Measurements from ENCODE around the gene CCDC106.

Gene CCDC106

DNA sequence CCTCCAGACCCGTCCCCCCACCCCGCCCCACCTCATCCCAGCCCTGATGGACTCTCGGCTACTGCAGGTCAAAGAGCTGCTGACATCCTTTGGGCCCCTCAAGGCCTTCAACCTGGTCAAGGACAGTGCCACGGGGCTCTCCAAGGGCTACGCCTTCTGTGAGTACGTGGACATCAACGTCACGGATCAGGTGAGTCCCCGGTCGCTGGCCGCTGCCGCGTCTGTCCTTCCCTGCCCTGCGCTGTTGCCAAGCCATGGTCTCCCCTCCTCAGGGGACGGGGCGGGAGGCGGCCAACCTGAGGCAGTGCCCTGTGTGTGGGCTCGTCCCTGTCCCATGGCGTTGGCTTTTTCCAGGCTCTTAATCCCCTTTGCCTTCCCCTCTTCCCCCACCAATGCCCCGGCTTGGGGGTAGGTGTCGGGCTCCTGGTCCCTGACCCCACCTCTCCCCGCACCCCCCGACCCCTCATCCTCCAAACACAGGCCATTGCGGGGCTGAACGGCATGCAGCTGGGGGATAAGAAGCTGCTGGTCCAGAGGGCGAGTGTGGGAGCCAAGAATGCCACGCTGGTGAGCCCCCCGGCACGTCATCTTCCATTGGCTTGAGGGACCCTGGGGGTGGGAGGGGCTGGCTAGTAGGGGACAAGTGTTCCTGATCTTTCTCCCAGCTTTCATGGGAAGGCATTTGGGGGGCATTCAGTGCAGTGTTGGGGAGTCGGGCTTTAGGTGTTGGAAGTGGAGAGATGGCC, 20.8 kb downstream of the CCDC106 start:
- DNase-seq (ENCODE audit: low read depth), result no peak

DNA sequence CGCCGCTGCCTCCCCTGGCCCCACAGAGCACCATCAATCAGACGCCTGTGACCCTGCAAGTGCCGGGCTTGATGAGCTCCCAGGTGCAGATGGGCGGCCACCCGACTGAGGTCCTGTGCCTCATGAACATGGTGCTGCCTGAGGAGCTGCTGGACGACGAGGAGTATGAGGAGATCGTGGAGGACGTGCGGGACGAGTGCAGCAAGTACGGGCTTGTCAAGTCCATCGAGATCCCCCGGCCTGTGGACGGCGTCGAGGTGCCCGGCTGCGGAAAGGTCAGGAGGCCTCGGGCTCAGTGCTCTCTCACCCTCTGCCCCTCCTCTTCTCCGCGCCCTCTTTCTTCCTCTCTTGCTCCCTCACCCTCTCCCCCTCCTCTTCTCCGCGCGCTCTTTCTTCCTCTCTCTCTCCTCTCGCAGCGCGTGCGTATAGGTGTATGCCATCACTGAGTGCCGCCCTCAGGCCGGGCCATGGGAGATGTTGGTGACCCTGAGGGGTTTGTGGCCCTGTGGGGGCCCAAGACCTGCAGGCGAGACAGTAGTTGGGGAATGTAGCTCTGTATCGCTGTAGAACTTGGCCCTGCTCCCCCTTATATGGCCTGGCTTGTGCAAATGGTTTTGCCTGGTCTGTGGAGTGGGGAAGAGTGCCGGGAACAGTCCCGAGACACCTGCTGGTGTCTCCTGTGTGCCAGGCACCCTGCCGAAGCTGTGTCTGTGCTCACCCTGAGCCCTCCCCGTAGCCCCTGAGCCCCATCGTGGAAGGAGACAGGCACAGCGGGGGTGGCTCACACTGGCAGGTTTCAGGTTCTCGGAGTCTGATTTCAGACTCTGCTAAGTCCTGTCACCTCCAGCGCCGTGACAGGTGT, 21.6 kb downstream of the CCDC106 start:
- no peak for DNase-seq (ENCODE audit: low read depth)

DNA sequence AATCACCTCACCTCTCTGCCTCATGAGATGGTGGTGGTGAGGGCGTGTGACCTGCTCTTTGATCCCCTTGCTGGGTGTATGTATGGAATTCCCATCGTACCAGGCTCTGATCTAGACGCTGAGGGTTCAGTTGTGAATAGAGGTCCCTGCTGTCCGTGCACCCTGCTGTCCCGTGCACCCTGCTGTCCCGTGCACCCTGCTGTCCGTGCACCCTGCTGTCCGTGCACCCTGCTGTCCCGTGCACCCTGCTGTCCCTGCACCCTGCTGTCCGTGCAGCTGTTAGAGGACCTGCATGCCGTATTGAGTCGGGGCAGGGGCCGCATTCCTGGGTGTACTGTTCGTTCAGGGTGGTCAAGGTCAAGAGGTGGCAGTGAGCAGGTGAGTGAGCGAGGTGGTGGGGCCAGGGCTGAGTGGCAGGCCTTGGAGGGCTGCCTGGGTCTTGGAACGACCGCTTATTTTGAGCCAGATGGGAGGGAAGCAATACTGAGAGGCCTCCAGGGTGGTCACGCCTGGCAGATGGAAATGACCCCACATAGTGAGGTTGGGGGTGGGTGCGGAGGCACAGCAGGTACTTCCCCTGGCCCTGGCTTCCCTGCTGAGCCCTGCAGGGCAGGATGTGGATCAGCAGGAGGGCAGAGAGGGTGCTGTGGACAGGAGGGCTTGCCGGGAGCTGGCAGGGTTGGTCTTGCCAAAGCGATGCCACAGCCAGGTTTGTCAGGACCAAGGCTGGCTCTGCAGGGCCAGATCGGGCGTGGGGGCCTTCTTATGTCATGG, 22.5 kb downstream of the CCDC106 start:
- peak; percentile 49 for DNase-seq (ENCODE audit: low read depth)

DNA sequence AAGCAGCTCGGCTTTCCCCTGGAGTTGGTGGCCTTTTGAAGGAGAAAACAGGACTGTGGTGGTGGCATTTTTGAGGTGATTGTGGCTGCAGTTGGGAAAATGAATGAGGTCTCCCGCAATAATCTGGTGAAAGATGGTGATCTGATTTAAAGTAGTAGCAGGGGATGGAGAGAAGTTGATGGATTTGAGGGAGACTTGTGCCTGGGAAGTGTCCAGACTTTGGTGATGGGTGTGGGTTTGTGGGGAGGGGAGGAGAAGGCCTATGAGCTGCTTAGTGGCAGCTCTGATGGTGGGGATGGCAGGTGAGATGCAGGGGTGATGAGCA, 23.0 kb downstream of the CCDC106 start:
- no peak for DNase-seq (ENCODE audit: low read depth)

DNA sequence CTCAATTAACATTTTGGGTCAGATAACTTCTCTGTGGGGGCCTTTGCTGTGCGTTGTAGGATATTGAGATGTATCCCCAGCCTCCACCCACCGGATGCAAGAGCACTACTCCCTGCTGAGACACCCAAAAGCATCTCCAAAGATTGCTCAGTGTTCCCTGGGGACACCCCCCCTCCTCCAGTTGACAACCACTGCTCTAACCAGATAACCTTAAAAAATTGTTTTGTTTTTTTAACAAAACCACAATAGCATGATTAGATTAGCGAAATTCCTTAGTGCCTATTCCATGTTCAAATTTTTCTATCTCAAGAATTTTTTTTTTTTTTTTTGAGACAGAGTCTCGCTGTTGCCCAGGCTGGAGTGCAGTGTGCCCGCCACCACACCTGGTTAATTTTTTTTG, 24.4 kb downstream of the CCDC106 start:
- no peak for DNase-seq (ENCODE audit: low read depth)

DNA sequence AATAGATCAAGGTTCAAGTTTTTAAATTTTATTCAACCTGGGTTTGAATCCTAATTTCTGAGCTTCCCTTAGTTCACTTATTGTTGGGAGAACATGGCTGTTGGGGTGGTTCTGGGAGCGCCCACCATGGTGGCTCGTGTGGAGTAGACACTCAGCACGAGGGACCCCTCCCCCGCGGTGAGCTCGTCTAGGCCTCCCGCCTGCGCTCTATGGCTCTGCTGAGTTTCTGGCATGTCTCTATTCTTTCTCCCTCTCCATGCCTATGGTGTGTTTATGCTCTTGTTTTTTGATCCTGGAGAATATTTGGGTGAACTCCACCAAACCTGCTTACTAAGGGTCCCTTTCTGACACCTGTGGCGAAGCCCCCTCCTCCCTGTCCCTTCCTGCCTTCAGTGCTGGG, 25.5 kb downstream of the CCDC106 start:
- no peak for DNase-seq (ENCODE audit: low read depth)

DNA sequence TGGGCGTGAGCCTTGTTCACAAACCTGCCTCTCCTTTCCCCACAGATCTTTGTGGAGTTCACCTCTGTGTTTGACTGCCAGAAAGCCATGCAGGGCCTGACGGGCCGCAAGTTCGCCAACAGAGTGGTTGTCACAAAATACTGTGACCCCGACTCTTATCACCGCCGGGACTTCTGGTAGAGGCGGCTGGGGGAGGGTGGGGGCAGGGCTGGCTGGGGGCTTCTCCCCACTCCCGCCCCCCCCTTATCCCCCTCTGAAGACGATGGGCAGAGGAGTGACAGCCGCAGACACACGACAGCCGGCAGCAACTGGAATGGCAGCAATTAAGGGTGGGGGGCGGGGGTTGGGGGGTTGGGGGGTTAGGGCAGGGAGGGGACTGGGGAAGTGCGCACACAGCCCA, 25.9 kb downstream of the CCDC106 start:
- DNase-seq (ENCODE audit: low read depth), result no peak

DNA sequence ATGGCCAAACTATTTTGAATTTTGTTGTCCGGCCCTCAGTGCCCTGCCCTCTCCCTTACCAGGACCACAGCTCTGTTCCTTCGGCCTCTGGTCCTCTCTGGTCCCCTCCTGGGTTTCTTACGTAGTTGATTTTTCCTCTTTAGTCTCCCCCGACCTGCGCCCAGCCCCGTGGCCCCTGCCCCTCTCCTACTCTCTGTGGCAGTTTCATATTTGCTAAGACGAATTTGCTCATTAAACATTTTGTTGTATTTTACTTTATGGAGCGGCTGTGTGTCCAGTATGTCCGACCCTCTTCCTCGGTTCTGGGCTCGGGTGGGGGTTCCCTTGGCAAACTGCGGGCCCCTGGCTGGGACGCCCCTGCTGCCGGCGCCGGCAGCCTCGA, 26.4 kb downstream of the CCDC106 start:
- DNase-seq (ENCODE audit: low read depth), result no peak

DNA sequence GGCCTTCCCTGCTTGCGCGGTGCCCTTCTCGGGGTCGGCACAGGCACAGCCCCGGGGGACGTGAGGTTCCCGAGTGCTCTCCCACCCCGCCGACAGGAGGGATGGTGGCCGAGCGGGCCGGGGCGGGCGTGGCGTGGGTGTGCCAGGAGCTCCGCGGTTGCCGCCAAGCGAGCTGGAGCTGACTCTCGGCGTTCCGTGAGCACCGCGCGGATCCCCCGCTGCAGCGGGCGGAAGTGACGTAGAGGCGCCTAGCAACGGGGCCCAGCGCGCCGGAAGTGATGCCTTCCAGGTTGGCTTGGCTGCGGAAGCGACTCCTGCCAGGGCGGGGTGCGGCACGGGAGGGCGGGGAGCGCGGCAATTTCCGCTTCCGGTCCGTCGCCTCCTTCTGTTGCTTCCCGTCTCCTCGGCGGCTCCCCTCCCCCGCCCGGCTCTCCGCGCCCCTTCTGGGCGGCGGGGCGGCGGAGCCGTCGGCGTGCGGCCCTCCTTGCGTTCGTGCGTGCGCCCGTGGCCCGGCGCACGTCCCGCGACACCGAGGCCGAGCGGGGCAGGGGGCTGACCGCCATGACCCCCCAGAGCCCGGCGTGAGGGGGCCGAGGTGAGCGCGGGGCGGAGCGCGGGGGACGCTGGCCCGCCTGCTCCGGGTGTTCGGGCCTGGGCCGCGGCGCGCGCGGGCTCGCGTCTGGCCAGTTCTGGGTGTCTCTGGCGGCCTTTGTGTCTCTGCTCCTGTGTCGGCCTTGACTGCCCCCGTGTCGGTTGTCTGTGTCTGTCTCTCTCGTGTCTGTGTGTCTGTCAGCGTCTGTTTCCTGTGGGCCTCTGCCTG, 27.0 kb downstream of the CCDC106 start, which contains the start of gene EPN1:
EPN1 (plus strand) TSS at position 386 of the 820 bp plus-strand sequence. CDS start 3,402 bp downstream, outside the sequence.
- peak; percentile 97 for DNase-seq (ENCODE audit: low read depth)

DNA sequence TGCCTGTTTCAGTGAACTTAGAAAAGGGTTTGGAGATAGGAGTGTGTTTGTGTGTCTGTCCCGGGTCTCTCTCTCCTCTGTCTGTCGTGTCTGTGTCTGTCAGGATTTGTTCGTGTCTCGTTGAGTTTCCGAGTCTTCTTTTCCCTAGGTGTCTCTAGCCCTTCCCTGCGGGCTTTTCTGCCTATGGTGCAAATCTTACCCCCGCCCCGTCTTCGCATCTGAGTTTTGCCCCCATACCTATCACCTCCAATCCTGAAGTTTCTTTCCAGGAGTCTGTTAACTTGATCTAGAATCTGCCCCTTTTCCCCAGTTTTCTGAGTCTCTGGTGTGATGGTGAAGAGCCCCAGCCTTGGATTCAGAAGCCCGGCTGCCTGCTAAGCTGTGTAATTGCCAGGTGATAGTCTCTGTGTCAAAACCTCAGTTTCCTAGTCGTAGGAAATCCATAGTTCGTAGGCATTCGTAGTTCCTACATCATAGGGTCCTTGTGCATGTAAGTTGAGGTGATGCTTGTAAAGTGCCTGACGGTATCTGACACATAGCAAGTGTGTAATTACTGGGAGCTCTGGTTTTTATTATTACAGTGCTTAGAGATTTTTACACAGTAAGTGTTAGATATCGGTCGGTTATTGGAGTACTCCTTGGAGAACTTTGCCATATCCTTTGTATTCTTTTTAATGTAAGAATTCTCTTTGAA, 27.8 kb downstream of the CCDC106 start:
- DNase-seq (ENCODE audit: low read depth), result no peak

DNA sequence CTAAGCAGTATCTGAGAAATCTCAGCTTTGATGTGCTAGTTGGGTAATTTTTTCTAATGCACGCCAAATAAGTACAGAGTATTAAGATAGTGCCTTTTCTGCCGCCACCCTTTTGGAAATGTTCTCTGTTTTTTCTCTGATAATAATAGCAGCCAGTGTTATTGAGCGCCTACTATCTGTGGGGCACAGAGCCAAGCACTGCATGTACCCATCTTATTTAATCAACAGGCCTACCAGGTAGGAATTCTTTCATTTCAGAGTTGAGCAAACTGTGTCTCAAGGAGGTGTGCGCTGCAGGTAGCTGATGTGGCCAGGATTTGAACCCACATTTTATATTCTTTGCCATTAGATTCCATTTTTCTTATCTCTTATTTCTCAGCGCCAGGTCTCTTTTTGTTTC, 28.4 kb downstream of the CCDC106 start:
- no peak for DNase-seq (ENCODE audit: low read depth)

DNA sequence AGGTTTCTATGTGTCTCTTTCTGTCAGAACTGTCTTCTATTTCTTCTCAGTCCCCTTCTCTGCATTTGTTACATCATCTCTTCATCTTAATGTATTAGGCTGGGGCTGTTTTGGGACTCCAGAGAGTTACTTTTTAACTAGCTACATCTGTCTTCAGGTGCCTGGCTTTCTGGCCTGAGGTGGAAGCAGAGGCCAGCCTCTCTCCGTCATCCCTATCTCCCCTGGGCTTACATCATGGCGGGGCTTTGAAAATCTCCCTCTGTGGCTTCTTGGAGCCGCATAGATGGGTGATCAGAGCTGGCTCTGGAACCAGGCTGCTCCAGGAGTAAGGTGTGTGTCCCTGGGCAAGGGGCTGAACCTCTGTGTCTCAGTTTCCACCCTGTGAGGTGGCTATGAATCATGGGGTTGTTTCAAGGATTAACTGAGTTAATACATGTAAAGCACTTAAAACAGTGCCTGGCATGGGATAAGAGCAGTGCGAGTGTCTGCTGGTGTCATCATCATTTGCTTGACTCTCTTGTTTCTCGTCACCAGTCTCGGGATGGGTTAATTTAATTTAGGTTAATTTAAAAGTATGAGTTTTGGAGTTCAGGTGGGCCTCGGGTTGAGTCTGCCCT, 29.0 kb downstream of the CCDC106 start:
- no peak for DNase-seq (ENCODE audit: low read depth)

DNA sequence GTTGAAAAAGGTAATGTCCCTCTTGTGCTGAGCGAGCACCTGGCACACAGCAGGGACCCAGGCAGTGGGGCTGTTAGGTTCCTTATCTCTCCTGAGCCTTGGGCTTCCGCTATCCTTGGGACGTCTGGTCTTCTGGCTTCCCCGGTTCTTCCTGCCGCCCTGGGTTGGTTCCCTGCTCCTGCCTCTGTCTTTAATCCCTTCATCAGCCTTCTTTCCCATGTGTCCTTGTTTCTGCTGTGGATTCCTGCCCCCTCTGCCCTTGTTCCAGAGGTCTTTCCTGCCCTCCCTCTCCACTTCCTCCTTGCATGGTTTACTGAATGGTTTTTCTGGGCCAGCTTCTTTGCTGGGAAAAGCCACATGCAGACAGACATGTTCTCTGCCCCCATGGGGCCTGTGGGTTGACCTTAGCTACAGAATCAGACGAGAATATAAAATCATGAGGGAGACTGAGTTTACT, 29.6 kb downstream of the CCDC106 start:
- no peak for DNase-seq (ENCODE audit: low read depth)

DNA sequence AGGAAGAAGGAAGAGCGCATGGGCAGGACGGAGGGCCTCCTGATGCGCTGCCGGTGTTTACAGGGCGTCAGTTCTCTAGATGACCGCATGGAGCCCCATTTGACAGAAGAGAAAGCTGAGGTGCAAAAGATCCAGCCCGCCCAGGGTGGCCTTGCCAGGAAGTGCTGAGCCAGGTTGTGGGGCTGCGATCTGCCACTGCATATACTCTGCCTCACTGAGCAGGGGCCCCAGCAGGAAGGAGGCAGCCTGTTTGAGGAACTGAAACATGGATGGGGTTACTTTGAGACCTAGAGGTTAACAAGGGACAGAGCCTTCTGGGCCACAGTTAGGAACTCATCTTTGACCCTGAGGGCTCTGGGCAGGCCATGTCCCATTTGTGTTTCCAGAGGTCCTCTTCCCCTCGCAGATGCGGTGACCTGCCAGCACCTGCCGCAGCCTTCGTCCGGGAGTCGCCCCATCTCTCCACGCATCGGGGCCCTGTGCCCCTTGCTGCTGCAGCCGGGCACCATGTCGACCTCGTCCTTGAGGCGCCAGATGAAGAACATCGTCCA, 30.2 kb downstream of the CCDC106 start:
- no peak for DNase-seq (ENCODE audit: low read depth)

DNA sequence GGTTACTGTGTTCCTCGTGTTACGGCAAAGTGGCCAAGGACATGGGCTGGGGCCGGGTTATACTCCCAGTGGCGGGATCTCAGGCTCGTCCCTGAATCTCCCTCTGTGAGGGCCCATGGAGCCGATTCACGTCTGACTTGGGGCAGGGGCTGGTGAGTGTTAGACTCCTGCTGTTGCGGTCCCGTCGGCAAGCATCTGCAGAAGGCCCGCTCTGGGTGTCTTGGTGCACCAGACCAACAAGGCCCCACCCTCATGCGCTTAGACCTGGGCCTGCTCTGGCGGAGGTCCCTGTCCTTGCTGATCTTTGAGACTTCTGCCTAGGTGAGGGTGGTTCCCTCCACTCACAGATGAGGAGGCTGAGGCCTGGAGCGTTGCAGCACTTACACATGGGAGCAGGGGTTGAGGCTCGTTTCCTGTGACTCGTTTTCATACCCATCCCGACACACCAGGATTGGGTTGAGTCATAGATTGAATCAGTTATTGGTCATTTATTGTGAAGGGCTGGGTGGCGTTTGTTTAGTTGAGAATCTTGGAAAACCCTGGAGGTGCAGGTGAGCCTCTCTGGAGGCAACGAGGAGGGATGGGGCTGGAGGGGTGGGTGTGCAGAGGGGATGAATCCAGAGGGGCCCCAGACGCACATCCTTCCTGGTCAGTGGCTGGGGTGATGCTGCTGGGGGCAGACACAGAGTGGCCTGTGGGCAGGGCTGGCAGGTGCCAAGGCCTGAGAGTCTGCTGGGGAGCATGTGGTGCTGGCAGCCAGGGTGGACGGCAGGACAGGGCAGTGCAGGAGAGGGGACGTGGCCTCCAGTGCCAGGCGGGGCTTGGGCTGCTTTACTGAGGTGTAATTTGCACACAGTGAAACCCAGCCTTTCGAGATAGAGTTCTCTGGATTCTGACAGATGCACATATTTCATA, 31.6 kb downstream of the CCDC106 start:
- DNase-seq (ENCODE audit: low read depth), result no peak

DNA sequence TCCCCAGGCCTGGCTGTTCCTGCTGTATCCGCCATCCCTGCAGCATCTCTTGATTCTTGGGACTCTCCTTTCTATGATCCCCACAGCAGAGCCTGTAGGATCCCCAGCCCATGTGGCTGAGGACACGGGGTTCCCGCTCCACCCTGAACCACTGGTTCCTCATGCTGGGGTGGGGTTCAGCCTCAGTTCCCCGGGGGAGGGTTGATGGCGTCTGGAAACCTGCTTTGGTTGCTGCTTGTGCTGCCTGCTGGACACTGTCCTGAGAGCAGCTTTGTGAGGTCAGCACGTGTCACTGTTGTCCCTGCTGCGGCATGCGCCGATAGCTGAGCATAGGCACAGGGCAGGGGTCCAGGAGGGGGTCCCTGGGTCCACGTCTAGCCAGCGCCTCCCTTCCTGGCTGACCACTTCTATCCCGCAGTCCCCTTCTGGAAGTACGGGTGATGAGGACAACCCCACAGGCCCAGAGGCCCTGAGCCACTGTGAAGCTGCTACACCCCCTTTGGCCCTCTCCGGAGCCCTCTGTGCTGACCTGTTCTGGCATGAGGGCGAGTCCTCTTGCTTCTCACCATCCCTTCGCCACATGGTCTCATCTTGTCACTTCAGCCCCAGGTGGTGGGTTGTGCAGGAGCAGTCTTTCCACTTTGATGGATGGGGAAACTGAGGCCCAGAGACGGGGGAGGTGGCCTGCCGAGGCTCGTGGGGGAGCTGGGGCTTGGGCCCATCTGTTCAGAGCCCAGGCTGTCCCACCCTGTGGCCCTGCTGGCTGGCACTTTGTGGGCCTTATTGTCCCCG, 32.5 kb downstream of the CCDC106 start:
- DNase-seq (ENCODE audit: low read depth), result no peak

DNA sequence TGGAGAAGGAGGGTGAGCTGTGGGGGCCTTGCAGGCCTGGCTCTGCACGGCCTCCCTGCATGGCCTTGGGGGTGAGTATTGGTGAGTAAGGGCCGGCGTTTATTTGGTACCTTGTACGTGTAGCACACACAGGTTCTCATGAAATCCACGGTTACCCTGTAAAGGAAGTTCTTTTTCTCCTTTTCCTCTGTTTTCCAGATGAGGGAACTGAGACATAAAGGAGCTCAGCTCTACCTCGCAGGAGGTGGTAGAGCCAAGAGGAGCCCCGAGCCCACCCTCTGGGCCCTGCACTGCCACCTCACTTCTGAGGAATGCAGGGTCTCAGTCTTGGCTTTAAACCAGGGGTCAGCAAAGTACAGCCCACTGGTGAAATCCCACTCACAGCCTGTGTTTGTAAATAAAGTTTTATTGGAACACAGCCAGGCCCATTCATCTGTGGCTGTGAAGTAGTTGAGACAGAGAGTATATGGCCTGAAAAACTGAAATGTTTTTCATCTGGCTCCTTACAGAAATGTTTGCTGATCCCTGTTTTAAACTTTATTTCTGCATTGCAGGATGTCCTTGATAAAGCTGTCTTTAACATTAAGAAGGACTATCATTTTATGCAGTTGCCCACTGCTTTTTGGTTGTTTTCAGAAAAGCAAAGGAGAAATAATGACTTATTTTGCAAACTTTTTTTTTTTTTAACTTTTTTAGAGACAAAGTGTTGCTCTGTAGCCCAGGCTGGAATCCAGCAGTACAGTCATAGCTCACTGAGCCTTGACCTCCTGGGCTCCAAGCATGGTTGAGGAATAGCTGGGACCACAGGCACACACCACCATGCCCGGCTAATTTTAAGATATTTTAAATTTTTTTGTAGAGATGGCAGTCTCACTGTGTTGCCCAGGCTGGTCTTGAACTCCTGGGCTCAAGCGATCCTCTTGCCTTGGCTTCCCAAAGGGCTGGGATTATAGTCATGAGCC, 33.4 kb downstream of the CCDC106 start:
- DNase-seq (ENCODE audit: low read depth), result no peak

All from fibroblast of gingiva (primary cell).